CD4-positive, CD25-positive, alpha-beta regulatory T cell (primary cell): ENCODE data around the gene STK11IP. TPM values are rescaled to one million over a fixed set of nuclear protein-coding genes. Genes with fewer than 3 reads are reported as not detected.
A peak's percentile ranks its signal among the peaks of the same experiment; 100 is the strongest.

Source experiments
- ATAC-seq, 2 donors: fragments of 150-1000 bp; cut with Tn5 transposase; one replicate each; pipeline ENCODE4 v1.10.0; 2021; ENCODE audit warnings: low read depth in 2 of 2, moderate number of reproducible peaks in 2 of 2, moderate library complexity in 1 of 2
- DNase-seq, 3 donors: peaks; one replicate each; pipeline versions ENCODE4 v3.0.0 to v3.0.0-alpha.2; 2012 to 2022; ENCODE audit warnings: mixed read lengths in 1 of 3
- H3K27ac ChIP-seq: one replicate; pipeline ENCODE4 v1.7.0; 2013; ENCODE audit warnings: mild to moderate bottlenecking, low read length; ENCODE audit not compliant: insufficient read depth, poor library complexity, severe bottlenecking
- H3K27me3 ChIP-seq: one replicate; pipeline ENCODE4 v1.7.0; 2013; ENCODE audit warnings: low read length; ENCODE audit not compliant: control insufficient read depth, insufficient read depth
- H3K36me3 ChIP-seq: one replicate; pipeline ENCODE4 v1.7.0; 2013; ENCODE audit warnings: mild to moderate bottlenecking, low read length, moderate library complexity; ENCODE audit not compliant: control insufficient read depth, insufficient read depth
- H3K4me1 ChIP-seq: 2 replicates; pipeline ENCODE4 v1.7.0; 2013; ENCODE audit warnings: mild to moderate bottlenecking, low read length; ENCODE audit not compliant: insufficient read depth, control insufficient read depth, poor library complexity, severe bottlenecking
- H3K4me3 ChIP-seq: one replicate; pipeline ENCODE4 v1.7.0; 2013; ENCODE audit warnings: low read depth, mild to moderate bottlenecking, low read length, moderate library complexity
- H3K9me3 ChIP-seq, 2 experiments: 1 replicate in 1 of 2; 2 replicates in 1 of 2; pipeline ENCODE4 v1.7.0; 2013; ENCODE audit warnings: low read length in 2 of 2, mild to moderate bottlenecking in 1 of 2, moderate library complexity in 1 of 2; ENCODE audit not compliant: control insufficient read depth in 2 of 2
- H3K27ac Mint-ChIP-seq, 3 donors: one replicate each; pipeline ENCODE4 v1.8.0; 2020 to 2022; ENCODE audit warnings: mild to moderate bottlenecking in 3 of 3, mixed read lengths in 3 of 3, moderate library complexity in 2 of 3
- H3K27me3 Mint-ChIP-seq: one replicate; pipeline ENCODE4 v1.8.0; 2022; ENCODE audit warnings: mild to moderate bottlenecking, mixed read lengths
- H3K36me3 Mint-ChIP-seq: one replicate; pipeline ENCODE4 v1.8.0; 2020; ENCODE audit warnings: mixed read lengths
- H3K4me1 Mint-ChIP-seq, 4 donors: one replicate each; pipeline ENCODE4 v1.8.0; 2020 to 2022; ENCODE audit warnings: mixed read lengths in 4 of 4, mild to moderate bottlenecking in 1 of 4
- H3K4me3 Mint-ChIP-seq, 4 donors: one replicate each; pipeline ENCODE4 v1.8.0; 2020 to 2022; ENCODE audit warnings: mild to moderate bottlenecking in 4 of 4, mixed read lengths in 4 of 4, moderate library complexity in 3 of 4
- H3K9me3 Mint-ChIP-seq, 7 donors: one replicate each; pipeline ENCODE4 v1.8.0; 2020 to 2022; ENCODE audit warnings: mixed read lengths in 7 of 7, mild to moderate bottlenecking in 3 of 7, moderate library complexity in 2 of 7
- polyA plus RNA-seq, 4 donors: library from polyadenylated mRNA; unstranded; fragments of 300-500 nt; fragmentation: Illumina TruSeq; gene quantifications; one replicate each; pipeline ENCODE4 v1.2.3, GENCODE V29; 2021
- total RNA-seq: library from RNA; stranded (reverse); gene quantifications from one replicate; pipeline ENCODE4 v1.2.3, GENCODE V29; 2022

The STK11IP gene
- total and polyA plus RNA-seq, 5 donors from 2014 or later, result 6.8 to 45.7 (median 8.7) TPM

GRCh38 chr2:219578811-219579613 is 18.6 kb upstream of the STK11IP start:
- no peak overlapping the region for H3K27ac Mint-ChIP-seq
- no peaks in the 10 kb centered on the region for H3K9me3 Mint-ChIP-seq
- H3K36me3 ChIP-seq, result no peaks in the 10 kb centered on the region
- H3K36me3 Mint-ChIP-seq, result no peaks in the 10 kb centered on the region
- no peak for ATAC-seq
- no peak for DNase-seq
- H3K4me1 Mint-ChIP-seq, result peaks cover 0 to 2% (median 0%) of the 10 kb centered on the region in 4 donors
- no peaks in the 10 kb centered on the region for H3K9me3 ChIP-seq
- peaks cover 3% of the 10 kb centered on the region for H3K27me3 ChIP-seq
- peaks cover 34% of the 10 kb centered on the region for H3K27me3 Mint-ChIP-seq
- H3K4me1 ChIP-seq, result no peaks in the 10 kb centered on the region
- H3K27ac ChIP-seq, result no peak overlapping the region
- H3K4me3 ChIP-seq, result no peak overlapping the region
- no peak overlapping the region for H3K4me3 Mint-ChIP-seq

- Mint-ChIP-seq H3K27me3 (peaks cover 27% of the 10 kb centered on the region), H3K27ac (no peak overlapping the region), H3K9me3 (no peaks in the 10 kb centered on the region), H3K36me3 (no peaks in the 10 kb centered on the region), H3K4me3 (no peak overlapping the region), H3K4me1 (no peaks in the 10 kb centered on the region)
- ATAC-seq (no peak), DNase-seq (no peak)
- Histone ChIP-seq H3K27me3 (peaks cover 3% of the 10 kb centered on the region), H3K36me3 (no peaks in the 10 kb centered on the region), H3K4me1 (no peaks in the 10 kb centered on the region), H3K9me3 (no peaks in the 10 kb centered on the region), H3K27ac (no peak overlapping the region), H3K4me3 (no peak overlapping the region)
Observed at GRCh38 chr2:219581346-219581745, 16.3 kb upstream of the STK11IP start.

DNA sequence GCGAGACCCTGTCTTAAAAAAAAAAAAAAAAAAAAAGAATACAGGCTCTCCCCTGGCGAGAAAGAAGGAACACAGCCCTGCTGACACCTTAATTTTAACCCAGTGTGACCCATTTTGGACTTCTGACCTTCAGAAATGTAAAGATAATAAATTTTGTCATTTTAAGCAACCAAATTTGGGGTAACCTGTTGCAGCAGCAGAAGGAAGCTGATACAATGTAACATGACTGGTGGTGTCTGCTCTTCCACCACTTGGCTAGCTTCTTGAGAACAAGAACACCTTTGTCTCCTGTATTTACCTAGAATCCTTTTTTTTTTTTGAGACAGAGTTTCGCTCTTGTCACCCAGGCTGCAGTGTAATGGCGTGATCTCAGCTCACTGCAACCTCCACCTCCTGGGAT is 6.6 kb upstream of the STK11IP start:
- H3K36me3 ChIP-seq, result no peaks in the 10 kb centered on the region
- peaks cover 18% of the 10 kb centered on the region for H3K27me3 Mint-ChIP-seq
- no peaks in the 10 kb centered on the region for H3K9me3 ChIP-seq
- no peak overlapping the region for H3K27ac Mint-ChIP-seq
- peaks cover 1% of the 10 kb centered on the region for H3K27me3 ChIP-seq
- no peak overlapping the region for H3K27ac ChIP-seq
- no peaks in the 10 kb centered on the region for H3K36me3 Mint-ChIP-seq
- no peak overlapping the region for H3K4me3 ChIP-seq
- H3K4me1 ChIP-seq, result no peaks in the 10 kb centered on the region
- peaks cover 0 to 4% (median 0%) of the 10 kb centered on the region in 4 donors for H3K4me1 Mint-ChIP-seq
- peak overlapping the region in 1 of 4 donors; percentile 76 for H3K4me3 Mint-ChIP-seq
- no peak for ATAC-seq
- peaks cover 0 to 5% (median 0%) of the 10 kb centered on the region in 7 donors for H3K9me3 Mint-ChIP-seq
- DNase-seq, result no peak

DNA sequence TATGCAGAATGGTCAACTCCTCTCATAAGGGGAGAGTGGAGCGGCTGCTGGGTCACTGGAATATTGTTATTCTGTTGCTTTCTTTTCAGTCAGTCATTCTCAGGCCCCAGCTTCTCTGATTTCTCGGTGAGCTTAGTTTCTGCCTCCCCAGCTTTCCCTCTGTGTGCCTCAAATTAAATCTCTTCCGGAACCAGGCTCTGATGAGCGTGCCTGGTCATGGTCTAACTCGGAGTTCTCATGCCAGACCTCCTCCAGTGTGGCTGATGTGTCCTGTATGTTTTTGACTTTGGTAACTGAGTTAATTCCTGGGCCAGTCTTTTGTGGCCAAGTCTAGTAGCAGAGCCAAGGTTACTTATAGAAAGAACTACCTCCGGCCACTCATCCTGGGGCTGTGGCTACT is 4.9 kb upstream of the STK11IP start:
- H3K9me3 ChIP-seq, result no peaks in the 10 kb centered on the region
- ATAC-seq, result no peak
- no peak for DNase-seq
- no peaks in the 10 kb centered on the region for H3K27me3 ChIP-seq
- H3K4me1 Mint-ChIP-seq, result peaks cover 4 to 13% (median 7%) of the 10 kb centered on the region in 4 donors
- H3K36me3 ChIP-seq, result no peaks in the 10 kb centered on the region
- peaks cover 5% of the 10 kb centered on the region for H3K4me1 ChIP-seq
- H3K4me3 Mint-ChIP-seq, result peak overlapping the region in 1 of 4 donors; percentile 63
- no peak overlapping the region for H3K27ac Mint-ChIP-seq
- no peak overlapping the region for H3K4me3 ChIP-seq
- H3K27me3 Mint-ChIP-seq, result peaks cover 15% of the 10 kb centered on the region
- H3K9me3 Mint-ChIP-seq, result peaks cover 0 to 5% (median 0%) of the 10 kb centered on the region in 7 donors
- no peak overlapping the region for H3K27ac ChIP-seq
- no peaks in the 10 kb centered on the region for H3K36me3 Mint-ChIP-seq

DNA sequence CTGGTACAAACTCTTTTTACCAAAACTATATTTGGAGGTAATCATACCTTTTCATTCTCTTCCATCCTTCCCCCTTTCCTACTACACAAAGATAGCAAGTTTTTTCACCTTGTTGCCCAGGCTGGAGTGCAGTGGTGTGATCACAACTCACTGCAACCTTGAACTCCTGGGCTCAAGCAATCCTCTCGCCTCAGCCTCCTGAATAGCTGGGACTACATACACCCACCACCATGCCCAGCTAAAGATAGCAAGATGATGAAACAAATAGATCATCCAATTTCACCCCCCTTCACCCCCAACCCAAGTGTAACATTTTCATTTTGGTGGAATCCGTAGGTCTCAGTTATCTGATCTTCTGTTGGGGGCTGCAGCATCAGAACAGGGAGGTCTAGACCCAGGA is 4.5 kb upstream of the STK11IP start:
- Mint-ChIP-seq H3K27me3 (peaks cover 15% of the 10 kb centered on the region), H3K4me3 (peak overlapping the region in 1 of 4 donors; percentile 63), H3K4me1 (peaks cover 4 to 17% (median 9%) of the 10 kb centered on the region in 4 donors), H3K36me3 (no peaks in the 10 kb centered on the region), H3K27ac (peak overlapping the region in 1 of 3 donors; percentile 18), H3K9me3 (peaks cover 0 to 5% (median 0%) of the 10 kb centered on the region in 7 donors)
- no peaks in the 10 kb centered on the region for H3K27me3 ChIP-seq
- H3K36me3 ChIP-seq, result no peaks in the 10 kb centered on the region
- H3K27ac ChIP-seq, result no peak overlapping the region
- DNase-seq (no peak), ATAC-seq (no peak)
- peaks cover 7% of the 10 kb centered on the region for H3K4me1 ChIP-seq
- H3K4me3 ChIP-seq, result no peak overlapping the region
- no peaks in the 10 kb centered on the region for H3K9me3 ChIP-seq

GRCh38 chr2:219595256-219595655 is 2.4 kb upstream of the STK11IP start:
- H3K27ac Mint-ChIP-seq, result no peak overlapping the region
- DNase-seq (no peak), ATAC-seq (no peak)
- peaks cover 4% of the 10 kb centered on the region for H3K36me3 Mint-ChIP-seq
- H3K4me3 Mint-ChIP-seq, result peak overlapping the region in 3 of 4 donors; percentile 52 to 89 (median 53)
- Histone ChIP-seq H3K4me1 (peaks cover 12% of the 10 kb centered on the region), H3K4me3 (no peak overlapping the region), H3K36me3 (no peaks in the 10 kb centered on the region), H3K27me3 (no peaks in the 10 kb centered on the region), H3K9me3 (no peaks in the 10 kb centered on the region), H3K27ac (no peak overlapping the region)
- H3K27me3 Mint-ChIP-seq, result peaks cover 11% of the 10 kb centered on the region
- H3K4me1 Mint-ChIP-seq, result peaks cover 4 to 29% (median 20%) of the 10 kb centered on the region in 4 donors
- peaks cover 0 to 5% (median 0%) of the 10 kb centered on the region in 7 donors for H3K9me3 Mint-ChIP-seq

- H3K36me3 Mint-ChIP-seq, result peaks cover 17% of the 10 kb centered on the region
- peak overlapping the region; percentile 97 to 99 (median 97) for H3K4me3 Mint-ChIP-seq
- H3K4me1 Mint-ChIP-seq, result peaks cover 4 to 29% (median 23%) of the 10 kb centered on the region in 4 donors
Observed at GRCh38 chr2:219596954-219597551, 604 bp upstream of the STK11IP start.

More at GRCh38 chr2:219596954-219597551, 604 bp upstream of the STK11IP start:
- H3K27ac Mint-ChIP-seq, result peak overlapping the region; percentile 96 to 99 (median 97)
- DNase-seq (no peak), ATAC-seq (no peak)
- peaks cover 8% of the 10 kb centered on the region for H3K27me3 Mint-ChIP-seq
- peaks cover 0 to 2% (median 0%) of the 10 kb centered on the region in 7 donors for H3K9me3 Mint-ChIP-seq
- Histone ChIP-seq H3K4me3 (peak overlapping the region; percentile 94), H3K4me1 (peaks cover 12% of the 10 kb centered on the region), H3K9me3 (no peaks in the 10 kb centered on the region), H3K27ac (peak overlapping the region; percentile 84), H3K27me3 (no peaks in the 10 kb centered on the region), H3K36me3 (peaks cover 10% of the 10 kb centered on the region)
